ENCODE results near the gene SP3.

The SP3 gene

GRCh38 chr2:174003720-174004695 lies 38.8 kb upstream of the SP3 start:
- TF ChIP-seq CTCF (IDR thresholded peaks at IDR 0.05): peak; percentile 26
- H3K79me2 ChIP-seq: no peaks in the 10 kb centered on the region
- no peak overlapping the region for H2AFZ ChIP-seq
- H3K4me2 ChIP-seq (ENCODE audit: low read length): no peak overlapping the region
- H3K4me1 ChIP-seq: no peaks in the 10 kb centered on the region
- no peak overlapping the region for H3K9ac ChIP-seq
- no peaks in the 10 kb centered on the region for H3K27me3 ChIP-seq (ENCODE audit: control insufficient read depth, insufficient read depth, low read length)
- H3K9me3 ChIP-seq (ENCODE audit: control insufficient read depth, low read length): no peaks in the 10 kb centered on the region
- no peak overlapping the region for H3K27ac ChIP-seq
- H3K36me3 ChIP-seq (ENCODE audit: control insufficient read depth, insufficient read depth, low read length): no peaks in the 10 kb centered on the region
- H3K4me3 ChIP-seq (ENCODE audit: low read depth, low read length): no peak overlapping the region

GRCh38 chr2:174002679-174003078 lies 37.5 kb upstream of the SP3 start:
- no peak overlapping the region for H2AFZ ChIP-seq
- no peak overlapping the region for H3K27ac ChIP-seq
- no peaks in the 10 kb centered on the region for H3K79me2 ChIP-seq

DNA sequence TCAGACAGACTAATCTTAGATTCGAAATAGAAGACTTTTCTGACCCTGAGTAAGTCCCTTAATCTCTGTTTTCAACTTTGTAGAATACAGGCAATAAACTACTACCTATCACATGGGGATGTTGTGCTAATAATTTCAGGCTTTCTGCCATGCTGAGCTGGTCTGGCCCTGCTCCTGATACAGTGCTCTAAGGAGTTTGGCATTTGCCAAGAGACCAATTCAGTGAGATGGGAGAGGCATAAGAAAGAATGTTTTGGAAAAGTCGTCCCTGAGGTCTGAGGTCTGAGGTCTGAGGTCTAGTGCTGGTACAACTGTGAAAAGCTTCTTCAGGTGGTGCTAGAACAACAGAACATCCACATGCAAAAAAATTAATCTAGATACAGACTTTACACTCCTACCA lies 35.9 kb upstream of the SP3 start:
- no peak overlapping the region for H3K4me3 ChIP-seq (ENCODE audit: low read depth, low read length)
- H2AFZ ChIP-seq: no peak overlapping the region
- no peaks in the 10 kb centered on the region for H3K36me3 ChIP-seq (ENCODE audit: control insufficient read depth, insufficient read depth, low read length)
- no peaks in the 10 kb centered on the region for H3K4me1 ChIP-seq
- H3K9me3 ChIP-seq (ENCODE audit: control insufficient read depth, low read length): no peaks in the 10 kb centered on the region
- H3K4me2 ChIP-seq (ENCODE audit: low read length): no peak overlapping the region
- no peak for TF ChIP-seq CTCF (IDR thresholded peaks at IDR 0.05)
- H3K27me3 ChIP-seq (ENCODE audit: control insufficient read depth, insufficient read depth, low read length): no peaks in the 10 kb centered on the region
- no peak overlapping the region for H3K9ac ChIP-seq
- no peaks in the 10 kb centered on the region for H3K79me2 ChIP-seq
- H3K27ac ChIP-seq: no peak overlapping the region

More at GRCh38 chr2:174002679-174003078, 37.5 kb upstream of the SP3 start:
- no peak overlapping the region for H3K4me3 ChIP-seq (ENCODE audit: low read depth, low read length)
- H3K27me3 ChIP-seq (ENCODE audit: control insufficient read depth, insufficient read depth, low read length): no peaks in the 10 kb centered on the region
- H3K4me1 ChIP-seq: no peaks in the 10 kb centered on the region
- no peak overlapping the region for H3K4me2 ChIP-seq (ENCODE audit: low read length)
- no peaks in the 10 kb centered on the region for H3K36me3 ChIP-seq (ENCODE audit: control insufficient read depth, insufficient read depth, low read length)
- no peaks in the 10 kb centered on the region for H3K9me3 ChIP-seq (ENCODE audit: control insufficient read depth, low read length)
- no peak overlapping the region for H3K9ac ChIP-seq
- TF ChIP-seq CTCF (IDR thresholded peaks at IDR 0.05): no peak

DNA sequence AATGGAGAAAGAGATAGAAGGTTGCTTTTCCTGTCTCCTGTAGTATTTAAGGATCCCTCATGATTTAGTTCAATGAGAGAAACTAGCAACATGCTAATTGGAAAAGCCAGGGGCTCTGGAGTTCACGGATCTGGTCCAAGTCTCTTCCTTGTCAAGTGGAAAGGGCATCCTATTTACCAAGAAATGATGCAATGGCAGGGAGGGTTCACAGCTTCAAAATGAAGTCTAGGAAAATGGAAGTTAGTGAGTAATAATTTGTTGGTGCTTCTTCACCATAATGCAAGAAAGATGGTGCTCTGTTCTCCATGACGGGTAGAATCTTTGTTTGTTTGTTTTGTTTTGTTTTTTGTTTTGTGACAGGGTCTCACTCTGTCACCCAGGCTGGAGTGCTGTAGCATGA lies 34.6 kb upstream of the SP3 start:
- no peaks in the 10 kb centered on the region for H3K36me3 ChIP-seq (ENCODE audit: control insufficient read depth, insufficient read depth, low read length)
- TF ChIP-seq CTCF (IDR thresholded peaks at IDR 0.05): no peak
- no peaks in the 10 kb centered on the region for H3K9me3 ChIP-seq (ENCODE audit: control insufficient read depth, low read length)
- no peak overlapping the region for H3K9ac ChIP-seq
- no peak overlapping the region for H3K27ac ChIP-seq
- H3K4me3 ChIP-seq (ENCODE audit: low read depth, low read length): no peak overlapping the region
- no peaks in the 10 kb centered on the region for H3K4me1 ChIP-seq
- no peaks in the 10 kb centered on the region for H3K79me2 ChIP-seq
- no peaks in the 10 kb centered on the region for H3K27me3 ChIP-seq (ENCODE audit: control insufficient read depth, insufficient read depth, low read length)
- H2AFZ ChIP-seq: no peak overlapping the region
- H3K4me2 ChIP-seq (ENCODE audit: low read length): no peak overlapping the region
